HL-60 (cell line): ENCODE measurements around the gene TNNT1.

ENCODE experiments used
- DNase-seq, 2 experiments: peaks; one replicate each; pipeline ENCODE4 v3.0.0-alpha.2; 2010 to 2020; ENCODE audit warnings: low read depth in 1 of 2, low spot score in 1 of 2
- H3K27ac ChIP-seq: fragments of 250-450 bp; sonication (Bioruptor Pico); replicated peaks from 2 replicates; pipeline ENCODE4 v1.5.1; 2020; ENCODE audit warnings: mild to moderate bottlenecking, moderate library complexity
- H3K27me3 ChIP-seq: fragments of 250-450 bp; sonication (Bioruptor Pico); 2 replicates; pipeline ENCODE4 v1.5.1; 2021; ENCODE audit warnings: mild to moderate bottlenecking, moderate library complexity; ENCODE audit not compliant: insufficient read depth, poor library complexity, severe bottlenecking
- H3K4me3 ChIP-seq: replicated peaks from 2 replicates; pipeline ENCODE4 v1.5.1; 2011; ENCODE audit warnings: mild to moderate bottlenecking, control low read depth, low read length; ENCODE audit not compliant: insufficient read depth
- GABPA ChIP-seq: IDR thresholded peaks from 2 replicates; pipeline ENCODE4 v1.6.1; 2012; ENCODE audit warnings: low read depth
- POLR2AphosphoS5 ChIP-seq: IDR thresholded peaks from 2 replicates; pipeline ENCODE4 v1.6.1; 2012; ENCODE audit warnings: low read depth
- SPI1 ChIP-seq: IDR thresholded peaks from 2 replicates; pipeline ENCODE4 v1.6.1; 2012; ENCODE audit warnings: low read depth, mild to moderate bottlenecking, borderline replicate concordance
- TF ChIP-seq, protein P1 (sequence below): IDR thresholded peaks from one replicate; pipeline ENCODE4 v1.5.1; 2011; ENCODE audit warnings: low read length, control low read depth, inconsistent platforms; ENCODE audit not compliant: insufficient read depth
- TF ChIP-seq, protein P2 (sequence below): IDR thresholded peaks from 2 replicates; pipeline ENCODE4 v1.6.1; 2012; ENCODE audit warnings: low read depth; ENCODE audit not compliant: insufficient replicate concordance

Gene TNNT1

DNA sequence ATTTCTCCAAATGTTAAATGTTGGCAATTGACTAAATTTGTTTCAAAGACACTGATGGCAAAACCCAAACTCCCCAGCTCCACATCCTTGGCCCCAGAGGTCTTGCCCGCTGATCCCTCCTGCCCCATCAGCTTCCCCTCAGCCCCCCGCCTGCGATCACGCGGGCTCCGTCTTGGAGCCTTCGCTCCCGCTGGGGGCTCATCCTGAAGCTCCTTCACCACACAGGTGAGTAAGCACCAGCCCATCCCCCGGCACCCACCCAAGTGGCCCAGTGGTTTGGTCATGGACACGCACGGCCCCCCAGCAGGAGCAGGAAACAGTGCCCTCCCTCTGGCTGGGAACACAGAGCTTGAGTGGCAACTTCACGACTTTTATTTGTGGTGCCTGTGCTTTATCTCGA, 58.4 kb downstream of the TNNT1 start:
- Histone ChIP-seq H3K27ac (no peak overlapping the region), H3K27me3 (peaks cover 11% of the 10 kb centered on the region), H3K4me3 (no peak overlapping the region)
- DNase-seq = no peak
- TF ChIP-seq, protein P1, sequence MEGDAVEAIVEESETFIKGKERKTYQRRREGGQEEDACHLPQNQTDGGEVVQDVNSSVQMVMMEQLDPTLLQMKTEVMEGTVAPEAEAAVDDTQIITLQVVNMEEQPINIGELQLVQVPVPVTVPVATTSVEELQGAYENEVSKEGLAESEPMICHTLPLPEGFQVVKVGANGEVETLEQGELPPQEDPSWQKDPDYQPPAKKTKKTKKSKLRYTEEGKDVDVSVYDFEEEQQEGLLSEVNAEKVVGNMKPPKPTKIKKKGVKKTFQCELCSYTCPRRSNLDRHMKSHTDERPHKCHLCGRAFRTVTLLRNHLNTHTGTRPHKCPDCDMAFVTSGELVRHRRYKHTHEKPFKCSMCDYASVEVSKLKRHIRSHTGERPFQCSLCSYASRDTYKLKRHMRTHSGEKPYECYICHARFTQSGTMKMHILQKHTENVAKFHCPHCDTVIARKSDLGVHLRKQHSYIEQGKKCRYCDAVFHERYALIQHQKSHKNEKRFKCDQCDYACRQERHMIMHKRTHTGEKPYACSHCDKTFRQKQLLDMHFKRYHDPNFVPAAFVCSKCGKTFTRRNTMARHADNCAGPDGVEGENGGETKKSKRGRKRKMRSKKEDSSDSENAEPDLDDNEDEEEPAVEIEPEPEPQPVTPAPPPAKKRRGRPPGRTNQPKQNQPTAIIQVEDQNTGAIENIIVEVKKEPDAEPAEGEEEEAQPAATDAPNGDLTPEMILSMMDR = no peak
- TF ChIP-seq SPI1 (no peak), POLR2AphosphoS5 (no peak), GABPA (no peak)
- TF ChIP-seq, protein P2, sequence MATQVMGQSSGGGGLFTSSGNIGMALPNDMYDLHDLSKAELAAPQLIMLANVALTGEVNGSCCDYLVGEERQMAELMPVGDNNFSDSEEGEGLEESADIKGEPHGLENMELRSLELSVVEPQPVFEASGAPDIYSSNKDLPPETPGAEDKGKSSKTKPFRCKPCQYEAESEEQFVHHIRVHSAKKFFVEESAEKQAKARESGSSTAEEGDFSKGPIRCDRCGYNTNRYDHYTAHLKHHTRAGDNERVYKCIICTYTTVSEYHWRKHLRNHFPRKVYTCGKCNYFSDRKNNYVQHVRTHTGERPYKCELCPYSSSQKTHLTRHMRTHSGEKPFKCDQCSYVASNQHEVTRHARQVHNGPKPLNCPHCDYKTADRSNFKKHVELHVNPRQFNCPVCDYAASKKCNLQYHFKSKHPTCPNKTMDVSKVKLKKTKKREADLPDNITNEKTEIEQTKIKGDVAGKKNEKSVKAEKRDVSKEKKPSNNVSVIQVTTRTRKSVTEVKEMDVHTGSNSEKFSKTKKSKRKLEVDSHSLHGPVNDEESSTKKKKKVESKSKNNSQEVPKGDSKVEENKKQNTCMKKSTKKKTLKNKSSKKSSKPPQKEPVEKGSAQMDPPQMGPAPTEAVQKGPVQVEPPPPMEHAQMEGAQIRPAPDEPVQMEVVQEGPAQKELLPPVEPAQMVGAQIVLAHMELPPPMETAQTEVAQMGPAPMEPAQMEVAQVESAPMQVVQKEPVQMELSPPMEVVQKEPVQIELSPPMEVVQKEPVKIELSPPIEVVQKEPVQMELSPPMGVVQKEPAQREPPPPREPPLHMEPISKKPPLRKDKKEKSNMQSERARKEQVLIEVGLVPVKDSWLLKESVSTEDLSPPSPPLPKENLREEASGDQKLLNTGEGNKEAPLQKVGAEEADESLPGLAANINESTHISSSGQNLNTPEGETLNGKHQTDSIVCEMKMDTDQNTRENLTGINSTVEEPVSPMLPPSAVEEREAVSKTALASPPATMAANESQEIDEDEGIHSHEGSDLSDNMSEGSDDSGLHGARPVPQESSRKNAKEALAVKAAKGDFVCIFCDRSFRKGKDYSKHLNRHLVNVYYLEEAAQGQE = no peak

DNA sequence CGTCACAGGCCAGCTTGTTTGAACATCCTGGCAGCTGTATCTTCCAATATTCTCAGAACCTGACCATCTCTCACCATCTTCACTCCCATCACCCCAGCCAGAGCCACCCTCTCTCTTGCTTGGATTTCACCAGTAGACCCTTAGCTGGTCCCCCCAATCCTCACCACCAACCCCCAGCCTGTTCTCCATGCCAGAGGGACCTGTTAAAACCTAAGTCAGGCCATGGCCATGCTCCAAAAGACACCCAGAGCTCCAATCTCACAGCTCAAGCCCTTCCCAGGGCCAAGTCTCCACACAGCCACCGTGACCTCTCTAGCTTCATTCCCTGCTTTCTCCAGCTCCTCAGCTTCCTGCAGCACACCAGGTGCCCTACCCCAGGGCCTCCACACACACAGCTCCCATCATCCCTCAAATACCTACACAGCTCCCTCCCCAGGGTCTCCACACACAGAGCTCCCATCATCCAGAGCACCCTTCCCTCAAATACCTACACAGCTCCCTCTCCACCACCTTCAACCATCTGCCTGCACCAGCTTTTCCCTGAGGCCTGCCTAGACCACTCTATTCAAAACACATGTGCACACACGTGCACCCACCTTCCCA, 59.6 kb downstream of the TNNT1 start:
- no peak for DNase-seq
- Histone ChIP-seq H3K4me3 (no peak overlapping the region), H3K27me3 (peaks cover 12% of the 10 kb centered on the region), H3K27ac (no peak overlapping the region)
- TF ChIP-seq POLR2AphosphoS5 (no peak), GABPA (no peak), SPI1 (no peak)
- TF ChIP-seq, protein P2 = no peak
- TF ChIP-seq, protein P1 = no peak

DNA sequence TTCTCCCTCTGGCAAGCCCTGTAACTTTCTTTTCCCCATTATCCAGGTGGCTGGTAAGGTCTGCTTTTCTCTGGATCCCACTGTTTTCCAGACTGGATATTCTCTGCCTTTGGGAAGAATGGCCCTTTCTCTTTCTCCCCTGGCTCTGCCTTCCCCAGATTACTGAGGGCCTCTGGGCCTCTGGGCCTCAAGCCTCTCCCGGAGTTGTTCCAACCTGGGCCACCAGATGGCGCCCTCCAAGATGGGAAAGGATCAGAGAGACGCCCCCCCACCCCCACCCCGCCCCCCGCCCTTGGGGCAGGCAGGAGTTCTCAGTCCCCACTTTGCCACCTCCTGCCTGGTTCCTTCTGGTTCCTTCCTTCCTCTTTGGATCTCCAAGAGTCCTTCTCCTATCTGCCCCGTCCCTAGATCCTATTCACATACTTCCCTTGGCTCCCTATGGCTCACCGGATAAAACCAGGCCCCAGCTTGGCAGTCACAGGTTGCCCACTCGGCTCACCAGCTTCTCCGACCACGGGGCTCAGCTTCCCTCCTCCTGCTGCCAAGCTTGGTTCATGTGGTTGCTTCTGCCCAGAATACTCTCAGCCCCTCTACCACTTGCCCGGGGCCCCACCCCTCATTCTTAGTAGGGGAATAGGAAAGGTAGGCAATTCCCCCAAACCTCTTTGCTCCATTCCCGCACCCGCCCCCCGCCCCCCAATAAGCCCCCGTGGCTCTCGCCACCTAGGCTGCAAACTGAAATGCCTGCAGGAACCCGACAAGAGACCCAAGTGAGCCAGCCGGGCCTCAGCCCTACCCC, 60.3 kb downstream of the TNNT1 start:
- no peak overlapping the region for H3K27ac ChIP-seq
- peaks cover 14% of the 10 kb centered on the region for H3K27me3 ChIP-seq
- TF ChIP-seq GABPA (no peak), POLR2AphosphoS5 (no peak), SPI1 (0 out of 2 replicates have a peak, but pooled peaks have one; percentile 0)
- TF ChIP-seq, protein P1 = peak; percentile 32
- TF ChIP-seq, protein P2 = no peak
- peak in 1 of 2 experiments; percentile 73 for DNase-seq
- H3K4me3 ChIP-seq = no peak overlapping the region
